ENCODE results near the gene ZNF346. TPM values are rescaled to one million over a fixed set of nuclear protein-coding genes. Genes with fewer than 3 reads are reported as not detected.

ZNF346 gene
- 13.8 and 26.1 TPM in 2 replicates for total RNA-seq

DNA sequence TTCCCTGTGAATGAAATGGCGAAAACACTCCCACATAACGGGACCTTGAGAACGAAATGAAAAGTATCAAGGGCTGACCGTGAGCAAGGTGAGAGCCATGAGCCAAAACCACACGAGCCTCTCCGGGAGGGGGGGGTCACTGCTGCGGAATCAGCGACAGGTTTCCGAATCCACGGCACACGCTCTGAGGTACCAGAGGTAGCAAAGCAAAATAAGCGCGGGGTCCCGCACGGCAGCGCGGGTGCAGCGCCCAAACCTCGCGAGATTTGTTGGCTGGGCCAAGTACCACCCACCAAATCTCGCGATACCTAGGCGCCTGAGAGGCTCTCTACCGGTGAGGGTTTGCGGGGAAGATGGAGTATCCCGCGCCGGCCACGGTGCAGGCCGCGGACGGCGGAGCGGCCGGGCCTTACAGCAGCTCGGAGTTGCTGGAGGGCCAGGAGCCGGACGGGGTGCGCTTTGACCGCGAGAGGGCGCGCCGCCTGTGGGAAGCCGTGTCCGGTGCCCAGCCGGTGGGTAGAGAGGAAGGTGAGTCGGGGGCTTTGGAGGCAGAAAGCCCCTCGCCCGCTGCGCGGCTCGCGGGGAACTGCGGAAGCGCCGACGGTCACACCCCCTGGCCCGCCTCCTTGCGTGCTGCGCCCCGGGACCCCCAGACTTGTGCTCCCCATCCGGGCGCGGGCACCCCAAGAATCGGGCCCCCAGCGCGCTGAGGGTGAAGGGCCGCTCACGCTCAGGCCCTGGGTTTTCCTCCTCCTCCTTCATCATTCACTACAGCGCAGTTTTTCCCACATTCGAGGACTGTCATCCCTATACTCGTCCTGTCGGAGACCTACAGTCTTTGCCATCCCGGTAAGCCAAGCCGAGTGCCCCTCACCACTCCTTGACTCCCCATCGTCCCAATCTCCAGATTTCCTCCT lies at the start of gene ZNF346:
Gene ZNF346, plus strand, starts transcription at position 311 of the 917 bp plus-strand sequence. Its CDS starts 43 bp downstream, at position 354.

GRCh38 chr5:177006265-177006972 lies 16.1 kb upstream of the ZNF346 start, which contains the start of gene UIMC1:
TSS of gene UIMC1 (minus strand) at chr5:177006779. CDS start at chr5:176982615, 24,164 bp downstream.

GRCh38 chr5:177086654-177087397 lies 64.3 kb downstream of the ZNF346 start, which contains the start of gene FGFR4:
TSS of gene FGFR4 (plus strand) at chr5:177086915. CDS start at chr5:177089603, 2,688 bp downstream.

Other genes starting within 250 kb of the ZNF346 start
- 0.97 and 3.3 TPM in 2 replicates for gene UNC5A, start 212.1 kb upstream of the ZNF346 start, total RNA-seq
- gene HK3, start 123.3 kb upstream of the ZNF346 start, total RNA-seq: under 0.01 and 0.06 TPM in 2 replicates
- 33.0 and 71.6 TPM in 2 replicates for gene UIMC1, start 15.9 kb upstream of the ZNF346 start, total RNA-seq
- gene FGFR4, start 64.2 kb downstream of the ZNF346 start, total RNA-seq: 1.3 and 3.6 TPM in 2 replicates
- 25.1 and 53.0 TPM in 2 replicates for gene NSD1, start 111.1 kb downstream of the ZNF346 start, total RNA-seq